Measurements from ENCODE around the gene SLC11A1. TPM values are rescaled to one million over a fixed set of nuclear protein-coding genes. Genes with fewer than 3 reads are reported as not detected.

SLC11A1 gene

DNA sequence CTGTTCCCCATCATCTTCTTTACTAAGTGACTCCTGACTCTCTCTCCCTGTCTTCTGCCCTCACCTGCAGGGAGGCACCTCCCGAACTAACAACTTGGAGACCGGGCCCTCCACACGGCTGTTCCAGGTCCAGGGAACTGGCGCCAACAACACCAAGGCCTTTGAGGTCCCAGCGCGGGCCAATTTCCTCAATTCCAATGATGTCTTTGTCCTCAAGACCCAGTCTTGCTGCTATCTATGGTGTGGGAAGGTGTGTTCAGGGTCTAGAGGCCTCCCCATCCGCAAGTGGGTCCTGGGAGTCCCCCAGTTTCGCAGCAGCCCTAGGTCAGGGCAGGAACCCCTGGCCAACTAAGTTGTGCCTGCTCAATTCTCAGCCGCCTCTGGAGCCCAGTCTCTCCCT is 52.4 kb downstream of the SLC11A1 start:
- no peaks in the 10 kb centered on the region for H3K36me3 ChIP-seq (ENCODE audit: insufficient read depth, low read length)
- H3K27me3 ChIP-seq (ENCODE audit: control insufficient read depth, insufficient read depth, low read length): peaks cover 25% of the 10 kb centered on the region
- H3K4me1 ChIP-seq (ENCODE audit: control insufficient read depth, insufficient read depth, low read length): no peaks in the 10 kb centered on the region
- H3K4me3 ChIP-seq (ENCODE audit: low read length): no peak overlapping the region
- H3K9ac ChIP-seq (ENCODE audit: low read depth, low read length): no peak overlapping the region
- H3K9me3 ChIP-seq (replicated peaks; ENCODE audit: low read length): no peaks in the 10 kb centered on the region
- no peak overlapping the region for H3K4me2 ChIP-seq (ENCODE audit: low read length)

DNA sequence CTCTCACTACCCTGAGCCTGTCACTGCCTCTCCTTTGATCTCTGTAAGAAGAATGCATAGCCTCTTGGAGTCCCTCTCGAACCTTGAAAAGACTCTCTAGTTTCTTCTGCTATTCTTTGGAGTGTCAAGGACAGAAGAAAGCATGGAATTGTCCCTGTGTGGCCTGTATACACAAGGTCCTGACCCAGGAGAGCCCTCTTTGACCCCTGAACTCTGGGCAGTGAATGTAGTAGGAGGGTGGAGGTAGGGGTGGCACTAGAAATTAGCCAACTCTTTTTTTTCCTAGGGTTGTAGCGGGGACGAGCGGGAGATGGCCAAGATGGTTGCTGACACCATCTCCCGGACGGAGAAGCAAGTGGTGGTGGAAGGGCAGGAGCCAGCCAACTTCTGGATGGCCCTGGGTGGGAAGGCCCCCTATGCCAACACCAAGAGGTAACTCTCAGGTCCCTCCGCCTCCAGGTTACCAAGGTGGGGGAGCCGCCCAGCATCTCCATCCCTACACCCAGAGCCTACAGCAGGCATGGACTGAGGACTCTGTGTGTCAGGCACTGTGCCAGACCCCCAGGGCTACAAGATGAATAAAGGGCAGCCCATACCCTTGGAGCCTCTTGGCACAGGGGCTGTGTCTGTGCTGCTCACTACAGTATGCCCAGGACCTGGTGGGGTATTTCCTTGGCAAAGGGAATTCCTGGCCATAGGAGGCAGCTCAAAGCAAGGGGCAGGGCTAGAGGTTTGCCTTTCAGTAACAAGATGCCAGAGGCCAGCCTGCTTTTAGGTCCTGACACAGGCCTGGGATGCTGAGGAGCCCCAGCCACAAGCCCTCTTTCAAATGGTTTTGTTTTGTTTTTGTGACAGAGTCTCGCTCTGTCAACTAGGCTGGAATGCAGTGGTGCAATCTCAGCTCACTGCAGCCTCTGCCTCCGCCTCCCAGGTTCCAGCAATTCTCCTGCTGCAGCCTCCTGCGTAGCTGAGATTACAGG is 53.2 kb downstream of the SLC11A1 start:
- Histone ChIP-seq H3K4me1 (ENCODE audit: control insufficient read depth, insufficient read depth, low read length) (no peaks in the 10 kb centered on the region), H3K9ac (ENCODE audit: low read depth, low read length) (no peak overlapping the region), H3K4me3 (ENCODE audit: low read length) (no peak overlapping the region), H3K36me3 (ENCODE audit: insufficient read depth, low read length) (no peaks in the 10 kb centered on the region), H3K9me3 (replicated peaks; ENCODE audit: low read length) (no peaks in the 10 kb centered on the region), H3K4me2 (ENCODE audit: low read length) (no peak overlapping the region), H3K27me3 (ENCODE audit: control insufficient read depth, insufficient read depth, low read length) (peaks cover 21% of the 10 kb centered on the region)

DNA sequence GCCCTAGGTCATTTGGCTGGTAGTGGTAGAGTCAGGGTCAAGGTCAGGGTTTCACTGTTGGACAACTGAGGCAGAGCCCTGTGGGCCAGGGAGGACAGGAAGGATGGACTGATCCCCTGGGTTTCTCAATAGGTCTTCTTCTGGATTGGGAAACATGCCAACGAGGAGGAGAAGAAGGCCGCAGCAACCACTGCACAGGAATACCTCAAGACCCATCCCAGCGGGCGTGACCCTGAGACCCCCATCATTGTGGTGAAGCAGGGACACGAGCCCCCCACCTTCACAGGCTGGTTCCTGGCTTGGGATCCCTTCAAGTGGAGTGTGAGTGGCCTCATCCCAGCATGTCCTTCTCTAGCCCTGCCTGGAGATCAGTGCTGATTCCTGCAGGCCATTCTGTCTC is 54.9 kb downstream of the SLC11A1 start:
- H3K4me2 ChIP-seq (ENCODE audit: low read length): no peak overlapping the region
- H3K9me3 ChIP-seq (replicated peaks; ENCODE audit: low read length): no peaks in the 10 kb centered on the region
- H3K9ac ChIP-seq (ENCODE audit: low read depth, low read length): no peak overlapping the region
- peaks cover 12% of the 10 kb centered on the region for H3K27me3 ChIP-seq (ENCODE audit: control insufficient read depth, insufficient read depth, low read length)
- H3K36me3 ChIP-seq (ENCODE audit: insufficient read depth, low read length): no peaks in the 10 kb centered on the region
- H3K4me1 ChIP-seq (ENCODE audit: control insufficient read depth, insufficient read depth, low read length): no peaks in the 10 kb centered on the region
- H3K4me3 ChIP-seq (ENCODE audit: low read length): no peak overlapping the region

DNA sequence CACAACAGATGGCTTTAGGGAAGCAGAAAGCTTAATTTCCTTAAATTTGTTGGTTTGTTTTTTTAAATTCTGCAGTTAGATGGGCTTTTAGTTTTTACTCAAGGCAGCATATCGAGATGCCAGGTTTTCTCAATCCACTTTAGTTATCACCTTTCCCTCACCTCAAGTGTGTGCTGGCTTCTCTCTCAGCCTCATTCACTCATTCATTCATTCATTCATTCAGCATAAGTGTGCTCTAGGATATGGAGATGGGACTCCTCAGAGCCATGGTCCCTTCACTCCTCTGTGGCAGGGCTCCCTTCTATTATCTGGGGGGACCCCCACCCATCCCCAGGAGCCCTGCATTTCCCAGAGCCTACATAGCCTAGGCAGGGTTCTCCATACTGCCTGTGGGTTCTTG is 55.9 kb downstream of the SLC11A1 start:
- no peak overlapping the region for H3K4me3 ChIP-seq (ENCODE audit: low read length)
- H3K4me2 ChIP-seq (ENCODE audit: low read length): no peak overlapping the region
- H3K9ac ChIP-seq (ENCODE audit: low read depth, low read length): no peak overlapping the region
- no peaks in the 10 kb centered on the region for H3K36me3 ChIP-seq (ENCODE audit: insufficient read depth, low read length)
- no peaks in the 10 kb centered on the region for H3K9me3 ChIP-seq (replicated peaks; ENCODE audit: low read length)
- no peaks in the 10 kb centered on the region for H3K4me1 ChIP-seq (ENCODE audit: control insufficient read depth, insufficient read depth, low read length)
- H3K27me3 ChIP-seq (ENCODE audit: control insufficient read depth, insufficient read depth, low read length): peaks cover 4% of the 10 kb centered on the region

DNA sequence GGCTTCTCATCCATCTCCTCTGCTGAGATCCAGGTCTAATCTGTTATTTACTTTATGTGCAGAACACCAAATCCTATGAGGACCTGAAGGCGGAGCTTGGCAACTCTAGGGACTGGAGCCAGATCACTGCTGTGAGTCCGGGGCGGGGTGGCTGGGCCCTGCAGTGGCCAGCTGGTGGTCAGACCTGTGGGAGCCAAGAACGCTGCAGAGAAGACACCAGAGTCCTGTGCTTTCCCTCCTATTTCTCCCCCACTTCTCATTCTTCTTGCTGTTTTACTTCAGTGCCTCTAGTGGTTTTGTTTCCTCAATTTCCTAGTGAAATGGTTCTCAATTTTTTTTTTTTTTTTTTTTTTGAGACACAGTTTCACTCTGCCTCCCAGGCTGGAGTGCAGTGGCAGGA is 56.5 kb downstream of the SLC11A1 start:
- Histone ChIP-seq H3K4me1 (ENCODE audit: control insufficient read depth, insufficient read depth, low read length) (no peaks in the 10 kb centered on the region), H3K27me3 (ENCODE audit: control insufficient read depth, insufficient read depth, low read length) (peaks cover 4% of the 10 kb centered on the region), H3K9ac (ENCODE audit: low read depth, low read length) (no peak overlapping the region), H3K36me3 (ENCODE audit: insufficient read depth, low read length) (no peaks in the 10 kb centered on the region), H3K4me3 (ENCODE audit: low read length) (no peak overlapping the region), H3K9me3 (replicated peaks; ENCODE audit: low read length) (no peaks in the 10 kb centered on the region), H3K4me2 (ENCODE audit: low read length) (no peak overlapping the region)

DNA sequence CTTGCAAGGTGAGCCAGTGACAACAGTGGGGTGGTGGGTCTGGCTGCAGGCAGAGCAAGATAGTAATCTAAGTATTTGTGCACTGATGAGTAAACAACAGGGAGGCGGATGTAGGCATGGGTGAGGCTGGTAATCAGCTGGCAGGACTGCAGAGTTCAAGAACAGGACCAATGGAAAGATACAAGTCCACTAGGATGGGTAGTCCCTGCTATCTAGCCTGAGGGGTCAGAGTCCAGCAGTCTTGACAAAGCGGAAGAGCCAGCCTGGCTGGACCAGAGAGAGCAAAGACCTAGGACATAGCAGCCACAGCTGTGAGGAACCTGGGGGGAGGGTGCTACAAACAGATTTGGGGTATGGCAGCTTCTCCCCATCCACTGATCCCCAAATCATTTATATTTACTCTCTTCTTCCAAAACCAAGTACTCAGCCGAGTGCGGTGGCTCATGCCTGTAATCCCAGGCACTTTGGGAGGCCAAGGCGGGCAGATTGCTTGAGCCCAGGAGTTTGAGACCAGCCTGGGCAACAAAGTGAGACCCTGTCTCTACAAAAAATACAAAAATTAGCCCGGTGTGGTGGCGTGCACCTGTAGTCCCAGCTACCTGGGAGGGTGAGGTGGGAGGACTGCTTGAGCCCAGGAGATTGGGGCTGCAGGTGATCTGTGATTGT is 62.8 kb downstream of the SLC11A1 start:
- peaks cover 8% of the 10 kb centered on the region for H3K36me3 ChIP-seq (ENCODE audit: insufficient read depth, low read length)
- no peak overlapping the region for H3K9ac ChIP-seq (ENCODE audit: low read depth, low read length)
- H3K4me2 ChIP-seq (ENCODE audit: low read length): no peak overlapping the region
- H3K27me3 ChIP-seq (ENCODE audit: control insufficient read depth, insufficient read depth, low read length): no peaks in the 10 kb centered on the region
- H3K4me1 ChIP-seq (ENCODE audit: control insufficient read depth, insufficient read depth, low read length): peaks cover 6% of the 10 kb centered on the region
- H3K9me3 ChIP-seq (replicated peaks; ENCODE audit: low read length): no peaks in the 10 kb centered on the region
- no peak overlapping the region for H3K4me3 ChIP-seq (ENCODE audit: low read length)

DNA sequence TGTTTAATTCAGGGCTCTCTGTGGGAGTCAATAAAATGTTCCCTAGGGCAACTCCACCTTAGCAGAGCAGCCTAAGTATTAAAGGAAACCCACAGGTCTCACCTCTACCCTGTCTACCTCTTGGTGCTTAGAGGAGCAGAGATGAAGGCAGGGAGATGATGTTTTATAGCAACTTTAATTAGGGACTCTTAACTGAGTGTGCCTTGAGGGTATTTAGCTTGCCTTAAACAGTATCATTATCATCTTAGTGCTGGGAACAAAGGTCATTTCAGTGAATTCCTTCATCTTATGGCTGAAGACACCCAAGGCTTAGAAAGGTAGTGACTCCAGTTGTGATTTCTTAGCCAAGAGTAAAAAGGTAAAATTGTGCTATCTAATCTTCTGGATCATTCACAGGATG is 63.5 kb downstream of the SLC11A1 start:
- Histone ChIP-seq H3K27me3 (ENCODE audit: control insufficient read depth, insufficient read depth, low read length) (no peaks in the 10 kb centered on the region), H3K9ac (ENCODE audit: low read depth, low read length) (no peak overlapping the region), H3K36me3 (ENCODE audit: insufficient read depth, low read length) (peaks cover 9% of the 10 kb centered on the region), H3K9me3 (replicated peaks; ENCODE audit: low read length) (no peaks in the 10 kb centered on the region), H3K4me1 (ENCODE audit: control insufficient read depth, insufficient read depth, low read length) (peaks cover 6% of the 10 kb centered on the region), H3K4me2 (ENCODE audit: low read length) (no peak overlapping the region), H3K4me3 (ENCODE audit: low read length) (no peak overlapping the region)

Small RNA genes within 50 kb of the gene (small RNA-seq; reads per million reads assigned to genes)
- gene MIR26B (575 reads per million, percentile 99 among the genes with 10 or more reads in this experiment), gene MIR6810 (not detected)
